ENCODE results near the gene CPM.
"Not testable (repeated sequence)": the region's sequence is repeated elsewhere in the genome, so short reads cannot be mapped to it uniquely, and the experiment has no call there.

The CPM gene

GRCh38 chr12:68876461-68876860 is 56.5 kb downstream of the CPM start:
- DNase-seq: no peak

GRCh38 chr12:68873316-68873715 is 59.7 kb downstream of the CPM start:
- no peak for DNase-seq

GRCh38 chr12:68871921-68872320 is 61.0 kb downstream of the CPM start:
- no peak for DNase-seq

- no peak for DNase-seq
Measured at GRCh38 chr12:68871396-68871795, 61.6 kb downstream of the CPM start.

GRCh38 chr12:68870443-68870842 is 62.5 kb downstream of the CPM start:
- no peak for DNase-seq

- DNase-seq: no peak
Measured at GRCh38 chr12:68870011-68870410, 63.0 kb downstream of the CPM start.

- DNase-seq: no peak
Measured at GRCh38 chr12:68868043-68868790, 64.8 kb downstream of the CPM start.

GRCh38 chr12:68867606-68868005 is 65.4 kb downstream of the CPM start:
- DNase-seq: no peak

- no peak for DNase-seq
Measured at GRCh38 chr12:68866950-68867349, 66.0 kb downstream of the CPM start.

- DNase-seq: no peak
Measured at GRCh38 chr12:68865399-68866164, 67.4 kb downstream of the CPM start.

GRCh38 chr12:68864604-68865003 is 68.4 kb downstream of the CPM start:
- DNase-seq: no peak

GRCh38 chr12:68863886-68864454 is 69.0 kb downstream of the CPM start:
- not testable (repeated sequence) for DNase-seq

GRCh38 chr12:68863109-68863770 is 69.7 kb downstream of the CPM start:
- DNase-seq: no peak

- DNase-seq: no peak
Measured at GRCh38 chr12:68861890-68862289, 71.1 kb downstream of the CPM start.

- DNase-seq: no peak
Measured at GRCh38 chr12:68856510-68856909, 76.5 kb downstream of the CPM start.

- no peak for DNase-seq
Measured at GRCh38 chr12:68855771-68856170, 77.2 kb downstream of the CPM start.

- no peak for DNase-seq
Measured at GRCh38 chr12:68855111-68855510, 77.9 kb downstream of the CPM start.

- DNase-seq: no peak
Measured at GRCh38 chr12:68854554-68854953, 78.4 kb downstream of the CPM start.

- no peak for DNase-seq
Measured at GRCh38 chr12:68854078-68854468, 78.9 kb downstream of the CPM start.

- DNase-seq: no peak
Measured at GRCh38 chr12:68853396-68854077, 79.4 kb downstream of the CPM start.

- no peak for DNase-seq
Measured at GRCh38 chr12:68851592-68852306, 81.2 kb downstream of the CPM start.

- no peak for DNase-seq
Measured at GRCh38 chr12:68850390-68850789, 82.6 kb downstream of the CPM start.
